ENCODE results near the gene SP110.
"Not testable (repeated sequence)": the region's sequence is repeated elsewhere in the genome, so short reads cannot be mapped to it uniquely, and the experiment has no call there.

Gene SP110

GRCh38 chr2:230234122-230234722, 14.4 kb upstream of the SP110 start:
- H3K4me3 Mint-ChIP-seq: peak overlapping the region; percentile 70
- peaks cover 5% of the 10 kb centered on the region for H3K9me3 Mint-ChIP-seq
- peak overlapping the region; percentile 80 for H3K27ac Mint-ChIP-seq
- peak; percentile 87 for ATAC-seq
- peaks cover 69% of the 10 kb centered on the region for H3K36me3 Mint-ChIP-seq
- H3K4me1 Mint-ChIP-seq: peaks cover 69% of the 10 kb centered on the region
- no peaks in the 10 kb centered on the region for H3K27me3 Mint-ChIP-seq

- peak overlapping the region; percentile 96 for H3K27ac Mint-ChIP-seq
- no peak for ATAC-seq
- H3K9me3 Mint-ChIP-seq: peaks cover 5% of the 10 kb centered on the region
- H3K36me3 Mint-ChIP-seq: peaks cover 71% of the 10 kb centered on the region
- no peaks in the 10 kb centered on the region for H3K27me3 Mint-ChIP-seq
- peaks cover 75% of the 10 kb centered on the region for H3K4me1 Mint-ChIP-seq
- peak overlapping the region; percentile 92 for H3K4me3 Mint-ChIP-seq
Observed at GRCh38 chr2:230231251-230231650, 11.5 kb upstream of the SP110 start.

DNA sequence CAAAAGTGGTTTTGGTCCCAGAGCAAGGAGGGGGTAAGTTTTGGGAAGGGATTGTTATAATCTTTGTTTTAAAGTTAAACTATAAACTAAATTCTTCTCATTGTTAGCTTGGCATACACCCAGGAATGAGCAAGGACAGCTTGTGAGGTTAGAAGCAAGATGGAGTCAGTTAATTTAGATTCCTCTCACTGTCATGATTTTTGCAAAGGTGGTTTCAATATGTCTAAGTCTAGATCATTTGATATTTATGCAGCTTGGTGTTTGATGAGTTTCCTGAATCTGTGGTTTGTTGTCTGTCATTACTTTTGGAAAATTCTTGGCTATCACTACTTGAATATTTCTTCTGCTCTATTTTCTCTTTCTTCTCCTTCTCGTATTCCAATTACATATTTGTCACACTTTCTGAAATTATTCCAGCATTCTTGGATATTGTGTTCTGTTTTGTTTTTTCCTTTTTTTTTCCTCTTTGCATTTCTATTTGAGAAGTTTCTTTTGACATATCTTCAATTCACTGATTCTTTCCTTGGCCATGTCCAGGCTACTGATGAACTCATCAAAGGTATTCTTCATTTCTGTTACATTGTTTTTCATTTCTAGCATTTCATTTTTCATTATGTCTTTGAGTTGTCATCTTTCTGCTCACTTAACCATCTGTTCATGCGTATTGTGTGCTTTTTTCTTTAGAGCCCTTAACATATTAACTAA, 10.9 kb upstream of the SP110 start:
- peaks cover 70% of the 10 kb centered on the region for H3K4me1 Mint-ChIP-seq
- peaks cover 69% of the 10 kb centered on the region for H3K36me3 Mint-ChIP-seq
- H3K9me3 Mint-ChIP-seq: peaks cover 5% of the 10 kb centered on the region
- H3K27me3 Mint-ChIP-seq: no peaks in the 10 kb centered on the region
- peak overlapping the region; percentile 92 for H3K4me3 Mint-ChIP-seq
- ATAC-seq: no peak
- peak overlapping the region; percentile 96 for H3K27ac Mint-ChIP-seq

DNA sequence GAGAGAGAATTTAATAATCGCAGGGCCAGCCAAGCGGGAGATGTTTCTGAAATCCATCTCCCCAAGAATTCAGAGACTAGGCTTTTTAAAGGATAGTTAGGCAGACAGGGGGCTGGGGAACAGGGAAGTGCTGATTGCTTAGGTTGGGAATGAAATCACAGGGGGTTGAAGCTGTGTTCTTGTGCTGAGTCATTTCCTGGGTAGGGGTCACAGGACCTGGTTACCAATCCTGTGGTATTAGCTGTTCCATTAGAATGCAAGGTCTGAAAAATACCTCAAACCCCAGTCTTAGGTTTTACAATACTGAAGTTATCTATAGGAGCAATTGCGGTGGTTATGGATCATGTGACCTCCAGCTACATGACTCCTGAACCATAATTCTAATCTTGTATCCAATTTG, 10.3 kb upstream of the SP110 start:
- H3K9me3 Mint-ChIP-seq: peaks cover 5% of the 10 kb centered on the region
- peaks cover 65% of the 10 kb centered on the region for H3K36me3 Mint-ChIP-seq
- peak overlapping the region; percentile 96 for H3K27ac Mint-ChIP-seq
- peak overlapping the region; percentile 92 for H3K4me3 Mint-ChIP-seq
- H3K4me1 Mint-ChIP-seq: peaks cover 69% of the 10 kb centered on the region
- ATAC-seq: no peak
- H3K27me3 Mint-ChIP-seq: no peaks in the 10 kb centered on the region

DNA sequence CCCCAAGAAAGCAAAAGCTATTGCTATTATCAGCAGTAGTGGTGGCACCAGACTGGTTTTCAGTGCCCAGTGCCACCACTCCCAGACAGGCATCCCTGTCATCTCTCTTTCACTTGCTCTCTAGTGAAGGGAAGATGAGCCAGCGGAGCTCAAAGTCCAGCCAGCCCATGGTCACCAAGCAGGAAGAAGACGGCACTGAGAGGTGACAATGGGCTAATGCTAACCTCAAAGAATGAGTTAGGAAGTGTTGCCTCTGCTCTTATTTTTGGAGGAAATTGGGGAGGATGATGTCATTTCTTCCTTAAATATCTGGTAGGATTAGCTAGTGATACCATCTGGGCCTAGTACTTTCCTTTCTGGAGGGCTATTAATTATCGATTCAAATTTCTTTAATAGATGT, 7.4 kb upstream of the SP110 start:
- no peak for ATAC-seq
- H3K4me3 Mint-ChIP-seq: peak overlapping the region; percentile 92
- H3K9me3 Mint-ChIP-seq: peaks cover 5% of the 10 kb centered on the region
- peaks cover 58% of the 10 kb centered on the region for H3K36me3 Mint-ChIP-seq
- H3K27me3 Mint-ChIP-seq: no peaks in the 10 kb centered on the region
- peak overlapping the region; percentile 96 for H3K27ac Mint-ChIP-seq
- peaks cover 79% of the 10 kb centered on the region for H3K4me1 Mint-ChIP-seq

- Mint-ChIP-seq H3K27me3 (no peaks in the 10 kb centered on the region), H3K9me3 (peaks cover 5% of the 10 kb centered on the region), H3K36me3 (peaks cover 47% of the 10 kb centered on the region), H3K4me3 (peak overlapping the region; percentile 84), H3K4me1 (peaks cover 78% of the 10 kb centered on the region), H3K27ac (peak overlapping the region; percentile 96)
- peak; percentile 92 for ATAC-seq
Observed at GRCh38 chr2:230226051-230226551, 6.3 kb upstream of the SP110 start.

DNA sequence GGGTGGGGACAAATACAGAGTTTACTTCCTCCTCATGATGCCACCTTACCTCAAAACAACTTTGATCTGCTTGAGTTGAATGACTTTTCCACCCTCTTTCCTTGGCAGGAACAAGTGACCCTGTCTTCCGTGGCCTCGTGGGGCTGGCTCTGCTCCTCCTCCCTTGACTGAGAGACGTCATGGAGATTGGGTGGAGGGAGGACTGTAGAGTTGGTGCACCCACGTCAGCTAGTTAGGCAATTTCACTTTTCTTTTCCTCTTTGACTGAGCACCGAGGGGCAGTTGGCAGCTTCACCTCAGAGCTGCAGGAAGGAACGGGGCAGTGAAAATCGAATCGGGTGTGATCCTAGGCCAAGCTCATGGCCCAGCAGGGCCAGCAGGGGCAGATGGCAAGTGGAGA, 5.7 kb upstream of the SP110 start, which contains the start of gene SP140:
SP140 (plus strand) TSS at position 251 of the 400 bp plus-strand sequence; CDS start at position 360, 109 bp downstream.
- peaks cover 74% of the 10 kb centered on the region for H3K4me1 Mint-ChIP-seq
- H3K36me3 Mint-ChIP-seq: peaks cover 41% of the 10 kb centered on the region
- H3K27ac Mint-ChIP-seq: peak within 1 kb of the TSS; percentile 96
- H3K9me3 Mint-ChIP-seq: no peaks in the 10 kb centered on the region
- ATAC-seq: peak; percentile 91
- no peaks in the 10 kb centered on the region for H3K27me3 Mint-ChIP-seq
- peak within 1 kb of the TSS; percentile 84 for H3K4me3 Mint-ChIP-seq

GRCh38 chr2:230224458-230224857, 4.7 kb upstream of the SP110 start:
- H3K27me3 Mint-ChIP-seq: no peaks in the 10 kb centered on the region
- H3K4me3 Mint-ChIP-seq: peak overlapping the region; percentile 84
- peak overlapping the region; percentile 96 for H3K27ac Mint-ChIP-seq
- H3K9me3 Mint-ChIP-seq: no peaks in the 10 kb centered on the region
- peaks cover 30% of the 10 kb centered on the region for H3K36me3 Mint-ChIP-seq
- H3K4me1 Mint-ChIP-seq: peaks cover 73% of the 10 kb centered on the region
- ATAC-seq: no peak

GRCh38 chr2:230222829-230223228, 3.0 kb upstream of the SP110 start:
- Mint-ChIP-seq H3K4me3 (peak overlapping the region; percentile 2), H3K4me1 (peaks cover 69% of the 10 kb centered on the region)

DNA sequence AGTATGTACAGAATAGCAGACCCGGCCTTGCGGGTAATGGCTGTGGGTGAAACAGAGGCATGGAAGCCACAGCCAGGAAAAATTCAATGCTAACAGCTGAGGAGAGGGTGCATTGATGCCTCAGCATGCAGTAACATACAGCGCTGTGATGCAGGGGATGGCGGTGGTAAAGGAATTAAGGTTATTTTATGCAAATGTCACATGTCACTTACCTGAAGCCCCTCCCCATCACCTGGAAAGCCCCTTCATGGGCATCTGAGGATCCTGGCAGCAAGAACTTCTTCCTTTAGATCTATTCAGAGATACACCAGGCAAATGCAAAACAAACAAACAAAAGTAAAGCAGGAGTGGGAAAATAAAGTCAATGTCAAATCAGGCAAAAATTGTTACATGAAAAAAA, 1.7 kb upstream of the SP110 start:
- Mint-ChIP-seq H3K36me3 (peaks cover 9% of the 10 kb centered on the region), H3K27ac (peak overlapping the region; percentile 96), H3K27me3 (no peaks in the 10 kb centered on the region), H3K9me3 (no peaks in the 10 kb centered on the region), H3K4me3 (peak overlapping the region; percentile 4), H3K4me1 (peaks cover 76% of the 10 kb centered on the region)
- ATAC-seq: no peak

More at GRCh38 chr2:230222829-230223228, 3.0 kb upstream of the SP110 start:
- H3K9me3 Mint-ChIP-seq, H3K27me3 Mint-ChIP-seq, ATAC-seq: not testable (repeated sequence)
- Mint-ChIP-seq H3K36me3 (peaks cover 16% of the 10 kb centered on the region), H3K27ac (peak overlapping the region; percentile 96)

GRCh38 chr2:230220347-230220969, 674 bp upstream of the SP110 start:
- peaks cover 86% of the 10 kb centered on the region for H3K4me1 Mint-ChIP-seq
- peak overlapping the region; percentile 98 for H3K4me3 Mint-ChIP-seq
- no peaks in the 10 kb centered on the region for H3K27me3 Mint-ChIP-seq
- H3K9me3 Mint-ChIP-seq: no peaks in the 10 kb centered on the region
- ATAC-seq: no peak
- H3K36me3 Mint-ChIP-seq: peaks cover 13% of the 10 kb centered on the region
- peak overlapping the region; percentile 96 for H3K27ac Mint-ChIP-seq

DNA sequence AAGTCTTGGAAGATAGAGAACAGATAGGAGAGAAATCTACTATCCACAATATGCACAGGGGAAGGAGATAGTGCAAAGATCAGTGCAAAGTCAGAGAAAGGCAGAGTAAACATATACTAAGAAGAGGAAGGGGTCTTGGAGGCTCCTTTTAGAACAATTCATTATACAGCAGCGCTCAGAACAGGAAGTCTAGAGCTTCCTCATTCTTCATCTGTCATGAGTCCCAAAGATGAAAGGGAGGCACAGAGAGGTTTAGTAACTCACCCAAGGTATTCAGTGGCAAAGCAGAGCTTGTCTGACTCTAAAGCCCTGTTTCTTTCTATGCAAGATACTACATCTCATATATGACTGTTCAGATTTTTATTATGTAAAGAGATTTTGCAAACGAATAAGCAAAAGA, 1.4 kb downstream of the SP110 start:
- Mint-ChIP-seq H3K27ac (peak overlapping the region; percentile 96), H3K4me1 (peaks cover 81% of the 10 kb centered on the region), H3K9me3 (no peaks in the 10 kb centered on the region), H3K27me3 (no peaks in the 10 kb centered on the region), H3K36me3 (peaks cover 33% of the 10 kb centered on the region), H3K4me3 (peak overlapping the region; percentile 82)
- peak; percentile 67 for ATAC-seq

GRCh38 chr2:230217424-230217823, 2.4 kb downstream of the SP110 start:
- H3K4me1 Mint-ChIP-seq: peaks cover 73% of the 10 kb centered on the region
- peak overlapping the region; percentile 82 for H3K4me3 Mint-ChIP-seq
- no peaks in the 10 kb centered on the region for H3K9me3 Mint-ChIP-seq
- peaks cover 43% of the 10 kb centered on the region for H3K36me3 Mint-ChIP-seq
- ATAC-seq: peak; percentile 71
- no peaks in the 10 kb centered on the region for H3K27me3 Mint-ChIP-seq
- peak overlapping the region; percentile 96 for H3K27ac Mint-ChIP-seq

- Mint-ChIP-seq H3K36me3 (peaks cover 52% of the 10 kb centered on the region), H3K9me3 (no peaks in the 10 kb centered on the region), H3K27ac (peak overlapping the region; percentile 96), H3K4me1 (peaks cover 73% of the 10 kb centered on the region), H3K4me3 (no peak overlapping the region), H3K27me3 (no peaks in the 10 kb centered on the region)
- no peak for ATAC-seq
Observed at GRCh38 chr2:230216489-230216888, 3.3 kb downstream of the SP110 start.

GRCh38 chr2:230209422-230210051, 10.2 kb downstream of the SP110 start:
- Mint-ChIP-seq H3K36me3 (peaks cover 55% of the 10 kb centered on the region), H3K4me1 (peaks cover 43% of the 10 kb centered on the region), H3K4me3 (no peak overlapping the region), H3K27ac (no peak overlapping the region), H3K9me3 (no peaks in the 10 kb centered on the region), H3K27me3 (no peaks in the 10 kb centered on the region)
- ATAC-seq: peak; percentile 89

All from stimulated activated memory B cell treated with anti-CD40 and anti-IgM and Interleukin-4, amounts not matched to agents 10 μg/mL and 1 μg/mL and 100 μg/mL, for 72 hours (primary cell).